ENCODE measurements around the gene SCUBE1. TPM values are rescaled to one million over a fixed set of nuclear protein-coding genes. Genes with fewer than 3 reads are reported as not detected.

SCUBE1 gene
- total and polyA plus RNA-seq, 10 of the 15 experiments (the other 5 are each of a cell fraction or from before 2014, with no cell fraction given) = not detected

DNA sequence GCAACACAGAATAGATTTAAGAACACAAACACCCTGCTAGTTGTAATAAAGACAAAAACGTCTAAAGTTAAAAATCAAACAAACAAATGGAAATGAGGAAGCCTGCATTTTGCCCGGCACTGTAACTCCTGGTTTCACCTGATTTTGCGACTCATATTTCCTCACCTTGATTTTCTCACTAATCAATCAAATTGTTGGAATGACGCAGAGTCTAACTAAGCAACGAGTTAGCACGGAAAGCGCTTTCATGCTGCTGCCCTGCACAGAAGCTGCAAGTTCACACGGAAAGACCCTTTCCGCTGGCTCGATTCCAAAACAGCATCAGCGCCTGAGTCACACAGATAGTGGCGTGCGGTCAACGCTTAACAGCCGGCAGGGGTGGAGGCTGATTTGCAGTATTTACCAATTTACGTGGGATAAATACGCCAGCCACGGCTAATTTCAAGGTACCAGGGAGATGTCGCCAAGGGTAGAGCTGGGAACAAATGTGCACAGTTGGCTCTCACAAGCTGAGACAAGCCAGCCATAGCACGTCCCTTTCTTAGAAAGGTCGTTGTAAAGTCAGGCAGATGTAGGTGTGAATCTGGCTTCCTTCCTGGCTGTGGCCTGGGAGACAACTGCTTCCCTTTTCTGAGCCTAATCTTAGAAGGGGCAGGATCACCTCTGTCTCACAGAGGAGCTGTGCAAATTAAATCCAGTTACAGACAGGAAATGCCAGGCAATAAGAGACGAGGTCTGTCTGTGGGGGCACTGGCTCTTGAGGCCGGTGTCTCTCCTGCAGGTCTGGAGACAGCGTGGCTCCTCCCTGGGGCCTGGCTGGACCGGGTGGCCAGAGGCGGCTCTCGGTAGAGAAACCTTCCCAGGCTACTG lies 79.3 kb downstream of the SCUBE1 start (continued):
- TF ChIP-seq IKZF2 (IDR thresholded peaks at IDR 0.05) = peak; percentile 82 to 87
- no peak; the same call in 1 of the 2 replicates for TF ChIP-seq MEF2A (IDR thresholded peaks at IDR 0.05; ENCODE audit: insufficient read depth, low read depth, low read length)
- TF ChIP-seq TCF12 (IDR thresholded peaks at IDR 0.05; ENCODE audit: low read depth, low read length) = peak; percentile 78
- TF ChIP-seq, protein P1, sequence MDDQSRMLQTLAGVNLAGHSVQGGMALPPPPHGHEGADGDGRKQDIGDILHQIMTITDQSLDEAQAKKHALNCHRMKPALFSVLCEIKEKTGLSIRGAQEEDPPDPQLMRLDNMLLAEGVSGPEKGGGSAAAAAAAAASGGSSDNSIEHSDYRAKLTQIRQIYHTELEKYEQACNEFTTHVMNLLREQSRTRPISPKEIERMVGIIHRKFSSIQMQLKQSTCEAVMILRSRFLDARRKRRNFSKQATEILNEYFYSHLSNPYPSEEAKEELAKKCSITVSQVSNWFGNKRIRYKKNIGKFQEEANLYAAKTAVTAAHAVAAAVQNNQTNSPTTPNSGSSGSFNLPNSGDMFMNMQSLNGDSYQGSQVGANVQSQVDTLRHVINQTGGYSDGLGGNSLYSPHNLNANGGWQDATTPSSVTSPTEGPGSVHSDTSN (IDR thresholded peaks at IDR 0.05; ENCODE audit: insufficient replicate concordance, low read depth, low read length) = peak; percentile 55
- TF ChIP-seq TCF3 (IDR thresholded peaks at IDR 0.05; ENCODE audit: borderline replicate concordance, insufficient read depth, low read depth, low read length) = 0 out of 2 replicates have a peak, but pooled peaks have one; percentile 63
- TF ChIP-seq SMARCA5 (IDR thresholded peaks at IDR 0.05) = peak; percentile 38; the same call in 1 of the 2 replicates
- no peak for TF ChIP-seq ZNF622 (IDR thresholded peaks at IDR 0.05)
- TF ChIP-seq, protein P2, sequence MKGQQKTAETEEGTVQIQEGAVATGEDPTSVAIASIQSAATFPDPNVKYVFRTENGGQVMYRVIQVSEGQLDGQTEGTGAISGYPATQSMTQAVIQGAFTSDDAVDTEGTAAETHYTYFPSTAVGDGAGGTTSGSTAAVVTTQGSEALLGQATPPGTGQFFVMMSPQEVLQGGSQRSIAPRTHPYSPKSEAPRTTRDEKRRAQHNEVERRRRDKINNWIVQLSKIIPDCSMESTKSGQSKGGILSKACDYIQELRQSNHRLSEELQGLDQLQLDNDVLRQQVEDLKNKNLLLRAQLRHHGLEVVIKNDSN (IDR thresholded peaks at IDR 0.05; ENCODE audit: borderline replicate concordance, extremely low read length, insufficient read depth, low read depth, low read length) = no peak
- TF ChIP-seq, protein P3, sequence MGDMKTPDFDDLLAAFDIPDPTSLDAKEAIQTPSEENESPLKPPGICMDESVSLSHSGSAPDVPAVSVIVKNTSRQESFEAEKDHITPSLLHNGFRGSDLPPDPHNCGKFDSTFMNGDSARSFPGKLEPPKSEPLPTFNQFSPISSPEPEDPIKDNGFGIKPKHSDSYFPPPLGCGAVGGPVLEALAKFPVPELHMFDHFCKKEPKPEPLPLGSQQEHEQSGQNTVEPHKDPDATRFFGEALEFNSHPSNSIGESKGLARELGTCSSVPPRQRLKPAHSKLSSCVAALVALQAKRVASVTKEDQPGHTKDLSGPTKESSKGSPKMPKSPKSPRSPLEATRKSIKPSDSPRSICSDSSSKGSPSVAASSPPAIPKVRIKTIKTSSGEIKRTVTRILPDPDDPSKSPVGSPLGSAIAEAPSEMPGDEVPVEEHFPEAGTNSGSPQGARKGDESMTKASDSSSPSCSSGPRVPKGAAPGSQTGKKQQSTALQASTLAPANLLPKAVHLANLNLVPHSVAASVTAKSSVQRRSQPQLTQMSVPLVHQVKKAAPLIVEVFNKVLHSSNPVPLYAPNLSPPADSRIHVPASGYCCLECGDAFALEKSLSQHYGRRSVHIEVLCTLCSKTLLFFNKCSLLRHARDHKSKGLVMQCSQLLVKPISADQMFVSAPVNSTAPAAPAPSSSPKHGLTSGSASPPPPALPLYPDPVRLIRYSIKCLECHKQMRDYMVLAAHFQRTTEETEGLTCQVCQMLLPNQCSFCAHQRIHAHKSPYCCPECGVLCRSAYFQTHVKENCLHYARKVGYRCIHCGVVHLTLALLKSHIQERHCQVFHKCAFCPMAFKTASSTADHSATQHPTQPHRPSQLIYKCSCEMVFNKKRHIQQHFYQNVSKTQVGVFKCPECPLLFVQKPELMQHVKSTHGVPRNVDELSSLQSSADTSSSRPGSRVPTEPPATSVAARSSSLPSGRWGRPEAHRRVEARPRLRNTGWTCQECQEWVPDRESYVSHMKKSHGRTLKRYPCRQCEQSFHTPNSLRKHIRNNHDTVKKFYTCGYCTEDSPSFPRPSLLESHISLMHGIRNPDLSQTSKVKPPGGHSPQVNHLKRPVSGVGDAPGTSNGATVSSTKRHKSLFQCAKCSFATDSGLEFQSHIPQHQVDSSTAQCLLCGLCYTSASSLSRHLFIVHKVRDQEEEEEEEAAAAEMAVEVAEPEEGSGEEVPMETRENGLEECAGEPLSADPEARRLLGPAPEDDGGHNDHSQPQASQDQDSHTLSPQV (IDR thresholded peaks at IDR 0.05) = peak; percentile 3; the same call in 1 of the 2 replicates
- TF ChIP-seq CREB1 (IDR thresholded peaks at IDR 0.05; ENCODE audit: low read depth) = peak; percentile 57
- peak; percentile 93 for TF ChIP-seq IKZF1 (conservative IDR thresholded peaks at IDR 0.05)
- TF ChIP-seq BMI1 (IDR thresholded peaks at IDR 0.05; ENCODE audit: borderline replicate concordance) = peak; percentile 60; the same call in 1 of the 2 replicates
- TF ChIP-seq ZNF24 (IDR thresholded peaks at IDR 0.05) = no peak
- peak; percentile 54; the same call in 1 of the 3 replicates for TF ChIP-seq POU2F2 (IDR thresholded peaks at IDR 0.05; ENCODE audit: borderline replicate concordance, low read depth, low read length)
- 0 out of 2 replicates have a peak, but pooled peaks have one; percentile 39 for TF ChIP-seq IRF4 (IDR thresholded peaks at IDR 0.05; ENCODE audit: low read depth, low read length)
- peak; percentile 86 for TF ChIP-seq CBFB (IDR thresholded peaks at IDR 0.05; ENCODE audit: low read depth)
- TF ChIP-seq NBN (IDR thresholded peaks at IDR 0.05) = peak; percentile 84
- no peak for TF ChIP-seq TARDBP (IDR thresholded peaks at IDR 0.05; ENCODE audit: borderline replicate concordance)
- peak; percentile 84 for TF ChIP-seq BCL11A (IDR thresholded peaks at IDR 0.05; ENCODE audit: low read depth, low read length)
- TF ChIP-seq, protein P4, sequence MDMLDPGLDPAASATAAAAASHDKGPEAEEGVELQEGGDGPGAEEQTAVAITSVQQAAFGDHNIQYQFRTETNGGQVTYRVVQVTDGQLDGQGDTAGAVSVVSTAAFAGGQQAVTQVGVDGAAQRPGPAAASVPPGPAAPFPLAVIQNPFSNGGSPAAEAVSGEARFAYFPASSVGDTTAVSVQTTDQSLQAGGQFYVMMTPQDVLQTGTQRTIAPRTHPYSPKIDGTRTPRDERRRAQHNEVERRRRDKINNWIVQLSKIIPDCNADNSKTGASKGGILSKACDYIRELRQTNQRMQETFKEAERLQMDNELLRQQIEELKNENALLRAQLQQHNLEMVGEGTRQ (IDR thresholded peaks at IDR 0.05; ENCODE audit: borderline replicate concordance, low read depth, low read length) = no peak
- peak in 1 of 2 experiments; percentile 84; a peak in 2 of 4 replicates for TF ChIP-seq ETV6 (conservative IDR thresholded peaks at IDR 0.05 in 1 of 2, IDR thresholded peaks at IDR 0.05 in 1 of 2; ENCODE audit: borderline replicate concordance in 1 of 2, low read depth in 1 of 2)
- 0 out of 2 replicates have a peak, but pooled peaks have one; percentile 21 for TF ChIP-seq FOXK2 (IDR thresholded peaks at IDR 0.05)

Data from GM12878 (cell line).